HG03439 (cell line): ENCODE measurements around the gene TMEM255B.
"Not testable (repeated sequence)": the region's sequence is repeated elsewhere in the genome, so short reads cannot be mapped to it uniquely, and the experiment has no call there.

Experiments used
- ATAC-seq: cut with Tn5 transposase; IDR thresholded peaks from one replicate; pipeline ENCODE4 v1.9.1; 2021; ENCODE audit warnings: mild to moderate bottlenecking, moderate library complexity; ENCODE audit not compliant: unreplicated experiment

The TMEM255B gene

GRCh38 chr13:113748101-113748861, 10.7 kb upstream of the TMEM255B start:
- ATAC-seq = no peak

- no peak for ATAC-seq
Observed at GRCh38 chr13:113748862-113749451, 10.1 kb upstream of the TMEM255B start.

GRCh38 chr13:113749507-113749906, 9.5 kb upstream of the TMEM255B start:
- no peak for ATAC-seq

- ATAC-seq = no peak
Observed at GRCh38 chr13:113749967-113750366, 9.1 kb upstream of the TMEM255B start.

GRCh38 chr13:113750554-113751399, 8.2 kb upstream of the TMEM255B start:
- ATAC-seq = no peak

- no peak for ATAC-seq
Observed at GRCh38 chr13:113751491-113751890, 7.5 kb upstream of the TMEM255B start.

- not testable (repeated sequence) for ATAC-seq
Observed at GRCh38 chr13:113752211-113752986, 6.6 kb upstream of the TMEM255B start.

- ATAC-seq = no peak
Observed at GRCh38 chr13:113753171-113753570, 5.9 kb upstream of the TMEM255B start.

- no peak for ATAC-seq
Observed at GRCh38 chr13:113754242-113754641, 4.8 kb upstream of the TMEM255B start.

GRCh38 chr13:113754691-113755090, 4.3 kb upstream of the TMEM255B start:
- no peak for ATAC-seq

GRCh38 chr13:113756441-113757097, 2.5 kb upstream of the TMEM255B start:
- ATAC-seq = no peak

- no peak for ATAC-seq
Observed at GRCh38 chr13:113759525-113760137, 605 bp downstream of the TMEM255B start.

GRCh38 chr13:113761136-113761535, 2.1 kb downstream of the TMEM255B start:
- no peak for ATAC-seq

- ATAC-seq = no peak
Observed at GRCh38 chr13:113762075-113762474, 3.0 kb downstream of the TMEM255B start.

- no peak for ATAC-seq
Observed at GRCh38 chr13:113762538-113762937, 3.5 kb downstream of the TMEM255B start.

- ATAC-seq = no peak
Observed at GRCh38 chr13:113763254-113763653, 4.2 kb downstream of the TMEM255B start.

GRCh38 chr13:113763961-113764792, 5.2 kb downstream of the TMEM255B start:
- ATAC-seq = no peak

GRCh38 chr13:113764793-113765563, 6.0 kb downstream of the TMEM255B start:
- no peak for ATAC-seq
